Endothelial cell of umbilical vein (primary cell): ENCODE data around the gene TRMT2A.

ENCODE experiments used
- MYC ChIP-seq: IDR thresholded peaks from one replicate; pipeline ENCODE4 v1.6.1; 2011; ENCODE audit warnings: mild to moderate bottlenecking, low read depth, low read length
- POLR2A ChIP-seq: IDR thresholded peaks from 2 replicates; pipeline ENCODE4 v1.6.1; 2012; ENCODE audit warnings: low read depth, mild to moderate bottlenecking, control low read depth, low read length
- POLR2AphosphoS5 ChIP-seq: IDR thresholded peaks from 2 replicates; pipeline ENCODE4 v1.6.1; 2012; ENCODE audit warnings: low read depth, mild to moderate bottlenecking, control low read depth, low read length, moderate library complexity; ENCODE audit not compliant: insufficient read depth
- TF ChIP-seq, protein P1 (sequence below): IDR thresholded peaks from 2 replicates; pipeline ENCODE4 v1.6.1; 2011; ENCODE audit not compliant: insufficient read depth, insufficient read length
- TF ChIP-seq, protein P2 (sequence below), 2 donors: IDR thresholded peaks; 1 replicate in 1 of 2; 2 replicates in 1 of 2; pipeline ENCODE4 v1.5.1; 2011; ENCODE audit warnings: low read length in 2 of 2, mild to moderate bottlenecking in 2 of 2, moderate library complexity in 2 of 2, control low read depth in 1 of 2, inconsistent platforms in 1 of 2, low read depth in 1 of 2; ENCODE audit not compliant: insufficient read depth in 1 of 2; ENCODE audit errors: extremely low read depth in 1 of 2

DNA sequence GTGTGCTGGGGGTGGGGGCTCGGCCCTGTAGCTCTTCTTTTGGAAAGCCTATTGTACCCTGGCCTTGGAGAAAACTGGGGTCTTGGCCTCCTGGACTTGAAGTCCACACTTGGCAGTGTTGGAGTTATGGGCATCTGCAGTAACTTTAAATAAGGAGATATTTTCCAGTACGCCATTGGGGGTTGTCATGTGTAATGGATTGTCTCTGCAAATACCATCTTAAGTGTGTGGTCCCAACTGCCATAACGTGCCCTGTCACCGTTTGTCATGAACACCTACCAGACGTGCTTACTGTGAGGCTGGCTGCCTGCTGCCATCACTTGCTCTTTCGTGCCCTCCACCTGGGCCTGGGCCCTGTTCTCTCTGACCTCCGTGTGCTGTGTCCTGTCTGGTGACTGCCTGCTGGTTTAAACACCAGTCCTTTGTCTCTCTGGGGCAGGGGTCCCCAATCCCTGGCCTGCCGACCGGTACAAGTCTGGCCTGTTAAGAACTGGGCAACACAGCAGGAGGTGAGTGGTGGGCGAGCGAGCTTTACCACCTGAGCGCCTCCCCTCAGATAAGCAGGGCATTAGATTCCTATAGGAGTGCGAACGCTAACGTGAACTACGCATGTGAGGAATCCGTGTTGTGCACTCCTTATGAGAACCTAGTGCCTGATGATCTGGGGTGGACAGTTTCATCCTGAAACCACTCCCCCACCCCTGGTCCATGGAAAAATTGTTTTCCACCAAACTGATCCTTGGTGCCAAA lies 11.0 kb upstream of the TRMT2A start:
- no peak for TF ChIP-seq POLR2A
- no peak for TF ChIP-seq MYC
- TF ChIP-seq, protein P1, sequence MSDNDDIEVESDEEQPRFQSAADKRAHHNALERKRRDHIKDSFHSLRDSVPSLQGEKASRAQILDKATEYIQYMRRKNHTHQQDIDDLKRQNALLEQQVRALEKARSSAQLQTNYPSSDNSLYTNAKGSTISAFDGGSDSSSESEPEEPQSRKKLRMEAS, result no peak
- TF ChIP-seq, protein P2, sequence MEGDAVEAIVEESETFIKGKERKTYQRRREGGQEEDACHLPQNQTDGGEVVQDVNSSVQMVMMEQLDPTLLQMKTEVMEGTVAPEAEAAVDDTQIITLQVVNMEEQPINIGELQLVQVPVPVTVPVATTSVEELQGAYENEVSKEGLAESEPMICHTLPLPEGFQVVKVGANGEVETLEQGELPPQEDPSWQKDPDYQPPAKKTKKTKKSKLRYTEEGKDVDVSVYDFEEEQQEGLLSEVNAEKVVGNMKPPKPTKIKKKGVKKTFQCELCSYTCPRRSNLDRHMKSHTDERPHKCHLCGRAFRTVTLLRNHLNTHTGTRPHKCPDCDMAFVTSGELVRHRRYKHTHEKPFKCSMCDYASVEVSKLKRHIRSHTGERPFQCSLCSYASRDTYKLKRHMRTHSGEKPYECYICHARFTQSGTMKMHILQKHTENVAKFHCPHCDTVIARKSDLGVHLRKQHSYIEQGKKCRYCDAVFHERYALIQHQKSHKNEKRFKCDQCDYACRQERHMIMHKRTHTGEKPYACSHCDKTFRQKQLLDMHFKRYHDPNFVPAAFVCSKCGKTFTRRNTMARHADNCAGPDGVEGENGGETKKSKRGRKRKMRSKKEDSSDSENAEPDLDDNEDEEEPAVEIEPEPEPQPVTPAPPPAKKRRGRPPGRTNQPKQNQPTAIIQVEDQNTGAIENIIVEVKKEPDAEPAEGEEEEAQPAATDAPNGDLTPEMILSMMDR (IDR thresholded peaks at IDR 0.05; ENCODE audit: extremely low read depth in 1 of 2, insufficient read depth in 1 of 2, low read depth in 1 of 2, low read length in 2 of 2), result no peak
- no peak for TF ChIP-seq POLR2AphosphoS5
